ENCODE measurements around the gene HUWE1.

The HUWE1 gene

GRCh38 chrX:53571494-53571893 lies 115.0 kb downstream of the HUWE1 start:
- no peak overlapping the region for H3K4me3 ChIP-seq (ENCODE audit: low read depth, low read length)
- POLR2A ChIA-PET, result no interaction called here
- DNase-seq (ENCODE audit: low read depth, low spot score), result no peak
- no peak for TF ChIP-seq CTCF (IDR thresholded peaks at IDR 0.05; ENCODE audit: insufficient read depth, low read length, missing control alignments)
- CTCF ChIA-PET, result interaction anchor here (1.2 kb wide), 1 partner anchor 43 kb away, joined by 3 read pairs; no protein-coding TSS in a partner anchor

DNA sequence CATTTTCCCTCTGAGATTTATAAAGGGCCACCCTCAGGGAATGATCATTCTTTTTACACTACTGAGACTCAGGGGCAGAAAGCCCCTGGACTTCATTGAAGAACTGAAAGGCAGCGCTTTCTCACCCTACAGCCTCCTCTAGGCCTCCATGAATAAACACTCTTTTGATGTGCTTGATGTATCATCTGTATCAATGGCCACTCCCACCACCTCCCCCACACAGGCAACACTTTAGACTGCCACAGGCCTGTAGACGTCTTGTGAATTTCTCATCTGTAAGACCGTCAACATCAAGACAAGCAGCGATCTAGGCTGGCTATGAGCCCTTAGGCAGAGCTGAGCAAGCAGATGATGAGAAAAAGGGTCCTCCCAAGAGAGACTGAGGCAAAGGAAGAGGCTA lies 123.2 kb downstream of the HUWE1 start:
- DNase-seq (ENCODE audit: low read depth, low spot score), result no peak
- TF ChIP-seq CTCF (IDR thresholded peaks at IDR 0.05; ENCODE audit: insufficient read depth, low read length, missing control alignments), result no peak
- ChIA-PET POLR2A (no interaction called here), CTCF (no interaction called here)
- H3K4me3 ChIP-seq (ENCODE audit: low read depth, low read length), result no peak overlapping the region

- DNase-seq (ENCODE audit: low read depth, low spot score), result no peak
- ChIA-PET POLR2A (no interaction called here), CTCF (no interaction called here)
- no peak for TF ChIP-seq CTCF (IDR thresholded peaks at IDR 0.05; ENCODE audit: insufficient read depth, low read length, missing control alignments)
- no peak overlapping the region for H3K4me3 ChIP-seq (ENCODE audit: low read depth, low read length)
Measured at GRCh38 chrX:53561912-53562311, 124.6 kb downstream of the HUWE1 start.

DNA sequence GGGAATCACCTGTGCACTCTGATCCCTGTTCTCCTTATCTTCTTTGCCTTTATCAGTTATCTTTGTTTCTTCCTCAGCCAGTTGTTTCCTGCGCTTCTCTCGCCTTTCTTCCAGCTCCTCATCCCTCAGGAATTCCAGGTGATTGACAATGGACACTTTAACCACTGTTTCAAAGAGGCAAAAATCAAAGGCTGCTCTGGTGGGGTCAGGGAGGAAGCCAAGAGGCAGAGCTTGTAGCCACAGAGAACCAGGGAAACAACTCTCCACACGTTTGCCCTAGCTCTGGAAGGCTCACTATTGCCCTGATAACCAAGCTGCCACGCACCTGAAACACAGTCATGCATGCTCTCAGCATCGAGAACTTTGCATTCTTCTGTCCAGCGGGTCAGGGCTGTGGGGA lies 127.9 kb downstream of the HUWE1 start:
- ChIA-PET POLR2A (no interaction called here), CTCF (no interaction called here)
- TF ChIP-seq CTCF (IDR thresholded peaks at IDR 0.05; ENCODE audit: insufficient read depth, low read length, missing control alignments), result no peak

DNA sequence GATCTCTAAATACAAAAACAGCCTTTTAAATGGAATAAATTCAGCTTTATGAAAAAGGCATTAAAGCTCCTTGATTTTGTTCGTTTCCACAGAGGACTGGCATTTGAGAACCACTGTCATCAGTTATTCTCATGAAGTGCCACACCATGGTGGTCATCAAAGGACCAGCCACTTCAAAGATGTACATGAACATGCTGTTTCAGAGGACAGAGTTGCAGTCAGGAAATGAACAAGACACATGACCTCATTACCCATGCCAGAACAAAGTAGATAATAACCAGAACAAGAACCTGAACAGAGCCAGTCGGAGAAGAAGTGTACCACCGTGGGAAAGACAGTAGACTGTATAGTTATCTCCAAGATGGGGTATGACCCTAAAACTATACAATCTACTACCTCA lies 129.7 kb downstream of the HUWE1 start:
- POLR2A ChIA-PET, result no interaction called here
- CTCF ChIA-PET, result no interaction called here
- no peak for TF ChIP-seq CTCF (IDR thresholded peaks at IDR 0.05; ENCODE audit: insufficient read depth, low read length, missing control alignments)
- H3K4me3 ChIP-seq (ENCODE audit: low read depth, low read length), result no peak overlapping the region
- DNase-seq (ENCODE audit: low read depth, low spot score), result no peak

More for the DNA sequence above, 127.9 kb downstream of the HUWE1 start:
- DNase-seq (ENCODE audit: low read depth, low spot score), result no peak
- no peak overlapping the region for H3K4me3 ChIP-seq (ENCODE audit: low read depth, low read length)

DNA sequence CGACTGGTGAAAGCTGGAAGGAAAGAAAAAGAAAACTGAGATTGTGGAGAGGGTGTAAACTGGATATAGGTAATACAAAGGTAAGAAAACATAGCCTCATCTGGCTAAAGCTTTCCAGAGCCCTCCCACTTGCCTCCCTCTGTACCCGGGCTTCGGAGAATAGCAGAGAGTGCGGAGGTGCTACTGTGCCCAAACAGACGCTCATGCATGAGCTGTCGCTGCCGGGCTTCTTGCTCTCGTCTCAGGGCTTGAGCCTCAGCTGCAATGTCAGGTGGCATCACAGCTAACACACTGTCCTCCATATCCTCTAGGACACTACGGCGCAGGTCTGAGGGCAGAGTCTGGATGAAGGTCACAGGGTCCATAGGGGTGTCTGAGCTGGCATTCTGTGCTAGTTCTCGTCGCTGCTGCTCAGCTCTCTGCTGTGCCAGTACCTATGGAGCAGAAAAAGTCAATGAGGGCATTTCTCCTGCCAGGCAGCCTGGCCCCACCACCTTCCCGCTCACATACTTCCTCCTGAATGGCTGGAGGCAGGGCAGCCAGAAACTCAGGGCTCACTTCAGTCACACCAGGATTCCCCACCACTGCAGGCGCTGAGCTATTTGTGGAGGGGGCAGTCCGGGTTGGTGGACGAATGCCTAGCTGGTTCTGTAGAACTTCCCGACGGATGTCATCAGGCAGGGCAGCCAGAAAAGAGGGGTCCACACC lies 135.6 kb downstream of the HUWE1 start:
- ChIA-PET POLR2A (no interaction called here), CTCF (no interaction called here)
- H3K4me3 ChIP-seq (ENCODE audit: low read depth, low read length), result no peak overlapping the region
- no peak for TF ChIP-seq CTCF (IDR thresholded peaks at IDR 0.05; ENCODE audit: insufficient read depth, low read length, missing control alignments)
- DNase-seq (ENCODE audit: low read depth, low spot score), result no peak

All from AG04449 (cell line).